ENCODE data around the gene BAG3. TPM values are rescaled to one million over a fixed set of nuclear protein-coding genes. Genes with fewer than 3 reads are reported as not detected.

BAG3 gene
- total RNA-seq, 1 donor from 2014 or later = 42.6 TPM

- peak; percentile 99 for DNase-seq (ENCODE audit: low read depth)
Observed at GRCh38 chr10:119725828-119726675, 74.9 kb downstream of the BAG3 start, which contains the start of gene INPP5F. Gene INPP5F, plus strand, starts transcription at chr10:119726050. Its CDS starts 213 bp downstream, at chr10:119726263.

- no peak for DNase-seq (ENCODE audit: low read depth)
Observed at GRCh38 chr10:119726676-119727261, 75.6 kb downstream of the BAG3 start.

Other genes starting within 250 kb of the BAG3 start
- gene RGS10, start 108.7 kb upstream of the BAG3 start, total RNA-seq = 2.9 and 3.9 TPM in 2 replicates
- gene TIAL1, start 54.4 kb upstream of the BAG3 start, total RNA-seq = 44.5 and 50.0 TPM in 2 replicates
- 11.4 and 34.9 TPM in 2 replicates for gene INPP5F, start 74.7 kb downstream of the BAG3 start, total RNA-seq
- gene MCMBP, start 221.5 kb downstream of the BAG3 start, total RNA-seq = 27.3 and 36.6 TPM in 2 replicates
- 21.4 and 29.0 TPM in 2 replicates for gene SEC23IP, start 241.3 kb downstream of the BAG3 start, total RNA-seq